Stimulated activated CD4-positive, alpha-beta T cell treated with anti-CD3 and anti-CD28 coated beads, Interleukin-15, amount 100 ng/mL, for 1 hour (primary cell): ENCODE measurements around the gene C2orf69.
"Not testable (repeated sequence)": the region's sequence is repeated elsewhere in the genome, so short reads cannot be mapped to it uniquely, and the experiment has no call there.

ENCODE experiments used
- DNase-seq, 2 donors: peaks; one replicate each; pipeline ENCODE4 v3.0.0-alpha.2; 2020; ENCODE audit warnings: low read depth in 1 of 2, low spot score in 1 of 2

C2orf69 gene

GRCh38 chr2:199912553-199913114, 1.5 kb downstream of the C2orf69 start:
- not testable (repeated sequence) for DNase-seq

GRCh38 chr2:199914372-199914958, 3.4 kb downstream of the C2orf69 start:
- DNase-seq: no peak

- DNase-seq: no peak
Measured at GRCh38 chr2:199916980-199917379, 5.9 kb downstream of the C2orf69 start.

GRCh38 chr2:199922856-199923255, 11.8 kb downstream of the C2orf69 start:
- no peak for DNase-seq

- no peak for DNase-seq
Measured at GRCh38 chr2:199923924-199924323, 12.8 kb downstream of the C2orf69 start.

- DNase-seq: no peak
Measured at GRCh38 chr2:199926806-199927205, 15.7 kb downstream of the C2orf69 start.

- no peak for DNase-seq
Measured at GRCh38 chr2:199928226-199928625, 17.1 kb downstream of the C2orf69 start.

GRCh38 chr2:199928626-199929025, 17.5 kb downstream of the C2orf69 start:
- no peak for DNase-seq

GRCh38 chr2:199929262-199929661, 18.2 kb downstream of the C2orf69 start:
- DNase-seq: no peak

GRCh38 chr2:199932312-199932855, 21.3 kb downstream of the C2orf69 start:
- no peak for DNase-seq

- no peak for DNase-seq
Measured at GRCh38 chr2:199933466-199933865, 22.4 kb downstream of the C2orf69 start.

GRCh38 chr2:199936554-199936953, 25.5 kb downstream of the C2orf69 start:
- DNase-seq: no peak

GRCh38 chr2:199940373-199940772, 29.3 kb downstream of the C2orf69 start:
- DNase-seq: no peak

- no peak for DNase-seq
Measured at GRCh38 chr2:199943373-199943772, 32.3 kb downstream of the C2orf69 start.

- no peak for DNase-seq
Measured at GRCh38 chr2:199946196-199946595, 35.1 kb downstream of the C2orf69 start.

- DNase-seq: no peak
Measured at GRCh38 chr2:199946836-199947235, 35.7 kb downstream of the C2orf69 start.

- no peak for DNase-seq
Measured at GRCh38 chr2:199950396-199950795, 39.3 kb downstream of the C2orf69 start.

- no peak for DNase-seq
Measured at GRCh38 chr2:199951023-199951422, 39.9 kb downstream of the C2orf69 start.

GRCh38 chr2:199955007-199955338, 43.9 kb downstream of the C2orf69 start:
- DNase-seq: no peak

- DNase-seq: peak; percentile 60 to 68
Measured at GRCh38 chr2:199955339-199956061, 44.4 kb downstream of the C2orf69 start, which contains the start of the genes MAIP1 and TYW5. Gene MAIP1, plus strand, starts transcription at chr2:199955582. Its CDS starts 217 bp downstream, at chr2:199955799. Gene TYW5, minus strand, starts transcription at chr2:199955491. Its CDS starts 21 bp downstream, at chr2:199955470.

- no peak for DNase-seq
Measured at GRCh38 chr2:199956062-199956380, 44.9 kb downstream of the C2orf69 start.

GRCh38 chr2:199958014-199958413, 46.9 kb downstream of the C2orf69 start:
- no peak for DNase-seq
